WI38 (cell line): ENCODE results near the gene WHRN.

Experiments used
- H3K4me3 ChIP-seq: 2 replicates; pipeline ENCODE4 v1.5.1; 2011; ENCODE audit warnings: low read depth, mild to moderate bottlenecking, control low read depth, low read length
- TF ChIP-seq, protein P1 (sequence below): IDR thresholded peaks from 2 replicates; pipeline ENCODE4 v1.5.1; 2012; ENCODE audit warnings: low read depth, mild to moderate bottlenecking, control low read depth, low read length

Gene WHRN

DNA sequence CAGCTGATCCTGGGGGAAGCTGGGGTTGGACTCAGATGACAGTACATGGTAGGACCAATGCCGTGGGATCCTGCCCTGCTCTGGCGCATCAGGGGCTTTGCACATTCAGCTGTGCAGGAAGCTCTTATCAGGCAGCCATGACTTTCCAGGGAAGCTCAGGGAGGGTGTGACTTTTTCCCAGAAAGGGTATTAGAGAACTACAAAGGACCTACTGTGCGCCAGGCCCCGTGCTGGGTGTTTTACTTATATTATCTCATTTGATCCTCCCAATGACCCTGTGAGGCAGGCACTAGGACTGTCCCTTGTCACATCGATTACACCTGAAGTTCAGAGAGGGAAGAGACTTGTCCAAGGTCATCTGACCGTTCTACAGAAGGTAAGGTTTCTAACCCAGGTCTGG, 93.8 kb downstream of the WHRN start:
- TF ChIP-seq, protein P1, sequence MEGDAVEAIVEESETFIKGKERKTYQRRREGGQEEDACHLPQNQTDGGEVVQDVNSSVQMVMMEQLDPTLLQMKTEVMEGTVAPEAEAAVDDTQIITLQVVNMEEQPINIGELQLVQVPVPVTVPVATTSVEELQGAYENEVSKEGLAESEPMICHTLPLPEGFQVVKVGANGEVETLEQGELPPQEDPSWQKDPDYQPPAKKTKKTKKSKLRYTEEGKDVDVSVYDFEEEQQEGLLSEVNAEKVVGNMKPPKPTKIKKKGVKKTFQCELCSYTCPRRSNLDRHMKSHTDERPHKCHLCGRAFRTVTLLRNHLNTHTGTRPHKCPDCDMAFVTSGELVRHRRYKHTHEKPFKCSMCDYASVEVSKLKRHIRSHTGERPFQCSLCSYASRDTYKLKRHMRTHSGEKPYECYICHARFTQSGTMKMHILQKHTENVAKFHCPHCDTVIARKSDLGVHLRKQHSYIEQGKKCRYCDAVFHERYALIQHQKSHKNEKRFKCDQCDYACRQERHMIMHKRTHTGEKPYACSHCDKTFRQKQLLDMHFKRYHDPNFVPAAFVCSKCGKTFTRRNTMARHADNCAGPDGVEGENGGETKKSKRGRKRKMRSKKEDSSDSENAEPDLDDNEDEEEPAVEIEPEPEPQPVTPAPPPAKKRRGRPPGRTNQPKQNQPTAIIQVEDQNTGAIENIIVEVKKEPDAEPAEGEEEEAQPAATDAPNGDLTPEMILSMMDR = no peak
- H3K4me3 ChIP-seq = no peak overlapping the region

DNA sequence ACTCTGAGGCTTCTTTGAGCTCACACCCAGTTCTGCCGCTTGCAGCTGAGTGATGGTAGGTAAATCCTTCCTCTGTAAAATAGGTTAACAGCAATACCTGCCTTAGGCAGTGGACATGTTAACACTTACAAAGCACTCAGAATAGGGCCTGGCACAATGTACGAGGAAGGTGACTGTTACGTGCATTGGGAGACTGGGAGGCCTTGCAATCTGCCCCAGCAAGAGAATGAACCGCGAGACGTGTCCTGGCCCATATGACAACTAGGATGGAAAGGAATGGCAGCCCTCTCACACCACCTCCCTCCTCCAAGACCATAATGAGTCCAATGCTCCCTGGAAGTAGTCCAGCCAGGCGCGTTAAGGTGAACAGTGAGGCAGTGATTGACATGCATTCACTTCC, 94.4 kb downstream of the WHRN start:
- H3K4me3 ChIP-seq = no peak overlapping the region
- TF ChIP-seq, protein P1 = no peak

DNA sequence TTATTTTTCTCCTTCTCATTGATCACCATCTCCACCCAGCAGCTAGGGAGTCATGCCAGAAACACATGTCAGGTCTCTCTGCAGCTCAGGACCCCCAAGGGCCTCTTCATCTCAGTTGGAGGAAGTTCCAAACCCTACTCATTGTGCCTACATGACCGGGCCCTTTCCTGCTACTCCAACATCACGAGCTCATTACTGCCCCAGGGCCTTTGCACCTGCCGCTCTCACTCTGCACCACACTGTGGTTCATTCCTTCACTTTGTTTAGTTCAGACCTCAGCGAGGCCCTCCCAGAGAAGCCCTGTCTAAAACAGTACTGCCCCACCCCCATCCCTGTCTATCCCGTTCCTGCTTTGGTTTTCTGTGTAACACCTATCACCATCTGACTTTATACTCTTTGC, 95.4 kb downstream of the WHRN start:
- TF ChIP-seq, protein P1 = no peak
- no peak overlapping the region for H3K4me3 ChIP-seq

DNA sequence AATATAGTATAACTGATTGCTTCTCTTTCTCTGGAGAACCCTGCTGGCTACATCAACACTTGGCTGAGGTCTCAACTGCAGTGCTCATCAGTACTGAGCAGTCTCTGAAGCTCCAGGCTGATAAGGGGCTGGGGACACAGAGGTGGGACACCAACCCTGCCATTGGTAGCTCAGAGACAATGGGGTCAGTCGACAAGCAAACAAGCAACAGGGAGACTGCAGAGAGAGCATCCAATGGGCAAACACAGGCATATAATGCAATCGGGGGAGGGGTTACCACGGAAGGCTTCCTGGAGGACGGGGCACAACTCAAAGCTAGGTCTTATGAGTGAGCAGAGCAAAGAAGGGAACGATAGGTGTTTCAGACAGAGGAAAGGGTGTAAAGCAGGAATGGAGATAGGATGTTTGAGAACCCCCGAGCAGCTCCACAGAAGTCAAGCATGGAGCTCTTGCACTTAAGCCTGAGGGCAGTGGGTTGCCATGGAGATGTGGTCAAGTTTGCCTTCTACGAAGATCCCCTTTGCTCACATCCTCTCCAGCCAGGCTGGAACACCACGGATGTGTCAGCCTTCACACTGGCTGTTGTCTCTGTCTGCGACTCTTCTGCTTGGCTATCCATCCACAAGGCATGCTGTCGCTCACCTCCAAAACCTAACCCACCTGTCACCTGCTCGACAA, 96.0 kb downstream of the WHRN start:
- TF ChIP-seq, protein P1 = no peak
- no peak overlapping the region for H3K4me3 ChIP-seq

DNA sequence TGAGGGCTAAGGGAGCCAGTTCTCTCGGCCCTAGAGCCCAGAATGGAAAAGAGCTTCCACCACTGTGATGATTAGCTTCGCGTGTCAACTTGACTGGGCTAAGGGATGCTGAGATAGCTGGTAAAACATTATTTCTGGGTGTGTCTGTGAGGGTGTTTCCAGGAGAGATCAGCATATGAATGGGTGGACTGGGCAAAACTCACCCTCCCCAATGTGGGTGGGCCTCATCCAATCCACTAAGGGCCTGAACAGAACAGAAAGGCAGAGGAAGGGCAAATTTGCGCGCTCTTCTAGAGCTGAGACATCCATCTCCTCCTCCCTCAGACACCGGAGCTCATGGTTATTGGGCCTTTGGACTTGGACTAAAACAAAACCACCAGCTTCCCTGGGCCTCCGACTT, 96.6 kb downstream of the WHRN start:
- TF ChIP-seq, protein P1 = no peak
- no peak overlapping the region for H3K4me3 ChIP-seq

DNA sequence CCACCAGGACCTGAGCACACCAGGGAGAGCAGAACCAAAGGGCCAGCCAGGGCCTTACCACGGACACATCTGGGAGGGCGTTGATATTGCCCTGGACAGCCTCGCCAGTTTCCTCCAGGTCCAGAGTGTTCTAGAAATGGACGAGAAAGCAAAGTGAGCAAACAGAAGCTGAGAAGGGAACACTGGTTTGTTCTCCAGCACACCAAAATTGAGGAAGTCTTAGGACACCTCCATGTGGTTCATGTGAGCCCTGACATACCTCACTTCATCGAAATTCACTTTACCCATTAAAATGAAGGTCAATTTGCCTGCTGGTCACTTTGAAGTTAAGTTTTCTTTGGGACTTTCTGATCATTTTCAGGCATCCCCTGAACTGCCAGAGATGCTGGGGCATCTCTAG, 97.4 kb downstream of the WHRN start:
- no peak overlapping the region for H3K4me3 ChIP-seq
- TF ChIP-seq, protein P1 = no peak

DNA sequence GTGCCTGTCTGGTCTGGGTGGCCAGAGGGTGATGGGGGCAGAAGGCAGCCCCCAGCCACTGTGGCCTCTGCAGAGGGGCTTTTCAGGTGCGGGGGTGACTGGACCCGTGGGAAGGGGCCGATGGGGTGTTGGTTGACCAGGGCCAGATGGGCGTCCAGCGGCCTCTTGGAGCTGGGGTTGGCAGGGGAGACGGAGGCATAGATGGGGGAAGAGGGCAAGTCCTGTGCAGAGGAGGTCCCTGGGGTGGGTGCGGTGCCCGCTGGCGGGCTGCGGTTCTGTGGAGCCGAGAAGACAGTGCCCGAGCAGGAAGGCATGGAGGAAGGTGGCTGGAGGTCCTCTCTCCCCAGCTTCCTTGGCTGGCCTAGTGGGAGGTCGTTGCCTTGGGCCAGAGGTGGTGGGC, 98.8 kb downstream of the WHRN start:
- TF ChIP-seq, protein P1 = no peak

More for the DNA sequence above, 98.8 kb downstream of the WHRN start:
- H3K4me3 ChIP-seq = no peak overlapping the region
